Middle frontal gyrus (tissue), 1 donor: ENCODE data around the gene ARFGAP3.

ENCODE experiments used
- DNase-seq: peaks from one replicate; pipeline ENCODE4 v3.0.0-alpha.2; 2015; ENCODE audit warnings: low spot score; ENCODE audit errors: extremely low spot score

The ARFGAP3 gene

GRCh38 chr22:42820045-42820763 is 36.9 kb downstream of the ARFGAP3 start:
- no peak for DNase-seq

- DNase-seq, result no peak
Measured at GRCh38 chr22:42819412-42820044, 37.5 kb downstream of the ARFGAP3 start.

- DNase-seq, result no peak
Measured at GRCh38 chr22:42817556-42817955, 39.5 kb downstream of the ARFGAP3 start.

GRCh38 chr22:42816336-42816735 is 40.7 kb downstream of the ARFGAP3 start:
- no peak for DNase-seq

- no peak for DNase-seq
Measured at GRCh38 chr22:42814616-42815015, 42.5 kb downstream of the ARFGAP3 start.

- DNase-seq, result no peak
Measured at GRCh38 chr22:42814215-42814614, 42.9 kb downstream of the ARFGAP3 start.

GRCh38 chr22:42813501-42813900 is 43.6 kb downstream of the ARFGAP3 start:
- no peak for DNase-seq

- no peak for DNase-seq
Measured at GRCh38 chr22:42811459-42811858, 45.6 kb downstream of the ARFGAP3 start.

GRCh38 chr22:42808521-42808920 is 48.6 kb downstream of the ARFGAP3 start:
- DNase-seq, result no peak

- no peak for DNase-seq
Measured at GRCh38 chr22:42807185-42807584, 49.9 kb downstream of the ARFGAP3 start.

- DNase-seq, result no peak
Measured at GRCh38 chr22:42805998-42806830, 50.9 kb downstream of the ARFGAP3 start.

- DNase-seq, result no peak
Measured at GRCh38 chr22:42805016-42805997, 51.8 kb downstream of the ARFGAP3 start.

- no peak for DNase-seq
Measured at GRCh38 chr22:42803389-42803788, 53.7 kb downstream of the ARFGAP3 start.

GRCh38 chr22:42801252-42802080 is 55.6 kb downstream of the ARFGAP3 start:
- no peak for DNase-seq

GRCh38 chr22:42800451-42801251 is 56.4 kb downstream of the ARFGAP3 start:
- DNase-seq, result no peak

- DNase-seq, result no peak
Measured at GRCh38 chr22:42799461-42800405, 57.3 kb downstream of the ARFGAP3 start.

GRCh38 chr22:42799061-42799460 is 58.0 kb downstream of the ARFGAP3 start:
- no peak for DNase-seq

- DNase-seq, result no peak
Measured at GRCh38 chr22:42797011-42797410, 60.1 kb downstream of the ARFGAP3 start.
